Large intestine (tissue), 3 donors: ENCODE results near the gene STARD7. TPM values are rescaled to one million over a fixed set of nuclear protein-coding genes. Genes with fewer than 3 reads are reported as not detected.
A peak's percentile ranks its signal among the peaks of the same experiment; 100 is the strongest.

Source experiments
- DNase-seq, 2 donors: peaks; one replicate each; pipeline versions ENCODE4 v3.0.0 to v3.0.0-alpha.2; 2013
- H3K27ac ChIP-seq: one replicate; pipeline ENCODE4 v1.5.1; 2013; ENCODE audit warnings: low read length
- H3K27me3 ChIP-seq: 2 replicates; pipeline ENCODE4 v1.6.1; 2013; ENCODE audit warnings: low read length; ENCODE audit not compliant: control insufficient read depth, insufficient read depth
- H3K36me3 ChIP-seq: 2 replicates; pipeline ENCODE4 v1.6.1; 2013; ENCODE audit warnings: low read length; ENCODE audit not compliant: control insufficient read depth, insufficient read depth
- H3K4me1 ChIP-seq: one replicate; pipeline ENCODE4 v1.6.1; 2013; ENCODE audit warnings: low read length; ENCODE audit not compliant: control insufficient read depth, insufficient read depth
- H3K4me3 ChIP-seq: one replicate; pipeline ENCODE4 v1.5.1; 2013; ENCODE audit warnings: low read length
- H3K9me3 ChIP-seq: one replicate; pipeline ENCODE4 v1.6.1; 2013; ENCODE audit warnings: mild to moderate bottlenecking, low read depth, low read length, moderate library complexity; ENCODE audit not compliant: control insufficient read depth
- WGBS: methylation state at CpG from one replicate; pipeline ENCODE4 v1.1.5; 2013; ENCODE audit warnings: low lambda C conversion rate; ENCODE audit not compliant: insufficient coverage; 5-methylcytosine and 5-hydroxymethylcytosine counted together
- polyA plus RNA-seq: library from polyadenylated mRNA; unstranded; fragments of 120-200 nt; gene quantifications from one replicate; pipeline ENCODE4 v1.2.1, GENCODE V29; 2013

Gene STARD7
- polyA plus RNA-seq, 1 donor = 121 TPM

GRCh38 chr2:96202152-96202854, 6.3 kb downstream of the STARD7 start:
- H3K9me3 ChIP-seq = no peaks in the 10 kb centered on the region
- no peak for DNase-seq
- H3K4me3 ChIP-seq = no peak overlapping the region
- H3K36me3 ChIP-seq = no peaks in the 10 kb centered on the region
- H3K27me3 ChIP-seq = no peaks in the 10 kb centered on the region
- 20% methylated on average over 1 of the region's 4 CpGs for WGBS
- H3K4me1 ChIP-seq = peaks cover 31% of the 10 kb centered on the region
- H3K27ac ChIP-seq = peak overlapping the region; percentile 64

- H3K36me3 ChIP-seq = no peaks in the 10 kb centered on the region
- H3K4me3 ChIP-seq = no peak overlapping the region
- no peak overlapping the region for H3K27ac ChIP-seq
- no peaks in the 10 kb centered on the region for H3K9me3 ChIP-seq
- no CpG with 5 or more reads among the region's 5 CpGs for WGBS
- DNase-seq = no peak
- H3K27me3 ChIP-seq = no peaks in the 10 kb centered on the region
- peaks cover 27% of the 10 kb centered on the region for H3K4me1 ChIP-seq
Measured at GRCh38 chr2:96201338-96201737, 7.3 kb downstream of the STARD7 start.

- Histone ChIP-seq H3K9me3 (no peaks in the 10 kb centered on the region), H3K4me3 (no peak overlapping the region), H3K27me3 (no peaks in the 10 kb centered on the region), H3K27ac (no peak overlapping the region), H3K36me3 (peaks cover 9% of the 10 kb centered on the region), H3K4me1 (peaks cover 21% of the 10 kb centered on the region)
- no CpG with 5 or more reads among the region's 2 CpGs for WGBS
- no peak for DNase-seq
Measured at GRCh38 chr2:96198921-96199320, 9.7 kb downstream of the STARD7 start.

- no peak overlapping the region for H3K27ac ChIP-seq
Measured at GRCh38 chr2:96197546-96198255, 10.9 kb downstream of the STARD7 start.

GRCh38 chr2:96195410-96196066, 13.1 kb downstream of the STARD7 start:
- WGBS = 67% methylated on average over 1 of the region's 10 CpGs
- H3K27ac ChIP-seq = peak overlapping the region; percentile 76
- no peaks in the 10 kb centered on the region for H3K27me3 ChIP-seq
- no peaks in the 10 kb centered on the region for H3K9me3 ChIP-seq
- DNase-seq = peak; percentile 80 to 87
- peaks cover 40% of the 10 kb centered on the region for H3K36me3 ChIP-seq
- no peak overlapping the region for H3K4me3 ChIP-seq
- H3K4me1 ChIP-seq = peaks cover 6% of the 10 kb centered on the region

More at GRCh38 chr2:96197546-96198255, 10.9 kb downstream of the STARD7 start:
- Histone ChIP-seq H3K4me3 (no peak overlapping the region), H3K9me3 (no peaks in the 10 kb centered on the region), H3K27me3 (no peaks in the 10 kb centered on the region), H3K4me1 (peaks cover 15% of the 10 kb centered on the region), H3K36me3 (peaks cover 19% of the 10 kb centered on the region)
- DNase-seq = no peak
- 100% methylated on average over 1 of the region's 5 CpGs for WGBS

- peaks cover 57% of the 10 kb centered on the region for H3K36me3 ChIP-seq
- no peak overlapping the region for H3K4me3 ChIP-seq
- no peak overlapping the region for H3K27ac ChIP-seq
- no peaks in the 10 kb centered on the region for H3K9me3 ChIP-seq
- no peak for DNase-seq
- peaks cover 10% of the 10 kb centered on the region for H3K4me1 ChIP-seq
- H3K27me3 ChIP-seq = no peaks in the 10 kb centered on the region
- no CpG with 5 or more reads among the region's 11 CpGs for WGBS
Measured at GRCh38 chr2:96191937-96192670, 16.5 kb downstream of the STARD7 start.

GRCh38 chr2:96188821-96189526, 19.7 kb downstream of the STARD7 start:
- Histone ChIP-seq H3K27me3 (no peaks in the 10 kb centered on the region), H3K27ac (no peak overlapping the region), H3K4me1 (peaks cover 9% of the 10 kb centered on the region), H3K9me3 (no peaks in the 10 kb centered on the region), H3K36me3 (peaks cover 80% of the 10 kb centered on the region), H3K4me3 (no peak overlapping the region)
- WGBS = 80% methylated on average over 1 of the region's 12 CpGs
- no peak for DNase-seq

GRCh38 chr2:96186562-96186961, 22.1 kb downstream of the STARD7 start:
- no peaks in the 10 kb centered on the region for H3K27me3 ChIP-seq
- peak overlapping the region; percentile 30 for H3K27ac ChIP-seq
- WGBS = no CpG with 5 or more reads among the region's 5 CpGs
- H3K9me3 ChIP-seq = no peaks in the 10 kb centered on the region
- peaks cover 9% of the 10 kb centered on the region for H3K4me1 ChIP-seq
- no peak overlapping the region for H3K4me3 ChIP-seq
- H3K36me3 ChIP-seq = peaks cover 60% of the 10 kb centered on the region
- no peak for DNase-seq

GRCh38 chr2:96185516-96185915, 23.1 kb downstream of the STARD7 start:
- DNase-seq = no peak
- Histone ChIP-seq H3K36me3 (peaks cover 50% of the 10 kb centered on the region), H3K27me3 (no peaks in the 10 kb centered on the region), H3K4me3 (no peak overlapping the region), H3K27ac (no peak overlapping the region), H3K4me1 (peaks cover 9% of the 10 kb centered on the region), H3K9me3 (no peaks in the 10 kb centered on the region)
- 100% methylated on average over 1 of the region's 1 CpG for WGBS
